Upper lobe of right lung (tissue), 1 donor: Measurements from ENCODE around the gene UROC1. TPM values are rescaled to one million over a fixed set of nuclear protein-coding genes. Genes with fewer than 3 reads are reported as not detected.

Experiments used
- ATAC-seq: fragments of 200-7000 bp; cut with Tn5 transposase; one replicate; pipeline ENCODE4 v1.9.1; 2020; ENCODE audit warnings: mild to moderate bottlenecking, moderate library complexity
- DNase-seq: peaks from one replicate; pipeline ENCODE4 v3.0.0-alpha.2; 2020
- H3K27ac ChIP-seq: fragments of 200-600 bp; one replicate; pipeline ENCODE4 v1.8.0; 2022
- H3K27me3 ChIP-seq: fragments of 200-600 bp; one replicate; pipeline ENCODE4 v1.8.0; 2022; ENCODE audit warnings: mild to moderate bottlenecking
- H3K36me3 ChIP-seq: fragments of 200-600 bp; one replicate; pipeline ENCODE4 v1.8.0; 2022
- H3K4me1 ChIP-seq: fragments of 200-600 bp; one replicate; pipeline ENCODE4 v1.8.0; 2022
- H3K4me3 ChIP-seq: fragments of 200-600 bp; one replicate; pipeline ENCODE4 v1.8.0; 2022; ENCODE audit warnings: mild to moderate bottlenecking
- H3K9me3 ChIP-seq: fragments of 200-600 bp; one replicate; pipeline ENCODE4 v1.8.0; 2022
- intact Hi-C: fragments of 100-400 bp; cut with DNase I; formaldehyde crosslinking; loops from one replicate; pipeline ENCODE4 v1.11.0; 2022
- total RNA-seq: library from RNA; stranded (reverse); fragmentation: NEBNext Ultra II Directional; extraction: Animal tissue kit (Norgen Biotek cat#: 25700); gene quantifications from one replicate; pipeline ENCODE4 v1.2.1, GENCODE V29; 2021
- TF ChIP-seq, protein P1 (sequence below): fragments of 200-600 bp; IDR thresholded peaks from one replicate; pipeline ENCODE4 v1.8.0; 2022; ENCODE audit warnings: antibody characterized with exemption
- donor health status: DM: no; HTN: yes; CAD: no; lungs with severe emphysema.

Gene UROC1
- total RNA-seq, 1 donor from 2014 or later: not detected

DNA sequence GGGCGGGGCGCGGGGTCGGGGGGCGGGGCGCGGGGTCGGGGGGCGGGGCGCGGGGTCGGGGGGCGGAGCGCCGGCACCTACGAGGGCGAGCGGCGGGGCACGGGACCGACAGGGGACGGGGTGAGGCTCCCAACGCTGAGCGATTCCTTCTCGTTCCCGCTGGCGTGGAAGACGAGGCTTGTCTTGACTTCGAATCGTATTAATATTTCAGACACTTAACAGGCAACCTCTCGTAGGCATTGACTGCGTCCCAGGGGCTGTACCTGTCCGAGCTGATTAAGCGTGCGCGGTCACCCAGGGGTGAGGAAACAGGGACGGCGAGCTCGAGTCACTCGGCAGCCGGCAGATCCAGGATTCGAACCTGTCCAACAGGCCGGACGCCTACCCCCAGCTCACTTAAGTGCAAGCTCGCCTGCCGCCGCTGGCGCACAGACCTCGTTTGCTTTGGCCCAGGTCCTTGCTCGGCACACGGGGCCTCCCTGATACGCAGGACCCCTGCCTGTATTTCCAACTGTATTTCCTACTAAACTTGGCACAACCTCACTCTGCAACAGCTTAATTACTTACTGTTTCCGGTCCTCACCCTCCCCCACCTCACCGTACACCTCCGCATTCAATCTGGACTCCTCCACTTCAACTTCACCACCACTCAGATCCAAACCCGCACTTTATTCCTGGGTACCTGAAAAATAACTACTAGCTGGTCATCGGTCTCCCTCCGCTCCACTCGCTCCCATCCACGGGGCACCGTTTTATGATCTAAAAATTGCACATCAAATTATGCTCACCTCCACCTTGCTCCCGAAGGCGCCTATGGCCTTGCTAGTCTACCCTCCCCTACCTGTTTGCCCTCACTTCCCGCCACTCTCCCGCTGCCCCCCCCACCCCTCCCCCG, 41.2 kb downstream of the UROC1 start:
- ATAC-seq (peak; percentile 67), DNase-seq (peak; percentile 89)
- H3K27me3 ChIP-seq: no peaks in the 10 kb centered on the region
- peaks cover 39% of the 10 kb centered on the region for H3K4me1 ChIP-seq
- H3K36me3 ChIP-seq: peaks cover 5% of the 10 kb centered on the region
- TF ChIP-seq, protein P1, sequence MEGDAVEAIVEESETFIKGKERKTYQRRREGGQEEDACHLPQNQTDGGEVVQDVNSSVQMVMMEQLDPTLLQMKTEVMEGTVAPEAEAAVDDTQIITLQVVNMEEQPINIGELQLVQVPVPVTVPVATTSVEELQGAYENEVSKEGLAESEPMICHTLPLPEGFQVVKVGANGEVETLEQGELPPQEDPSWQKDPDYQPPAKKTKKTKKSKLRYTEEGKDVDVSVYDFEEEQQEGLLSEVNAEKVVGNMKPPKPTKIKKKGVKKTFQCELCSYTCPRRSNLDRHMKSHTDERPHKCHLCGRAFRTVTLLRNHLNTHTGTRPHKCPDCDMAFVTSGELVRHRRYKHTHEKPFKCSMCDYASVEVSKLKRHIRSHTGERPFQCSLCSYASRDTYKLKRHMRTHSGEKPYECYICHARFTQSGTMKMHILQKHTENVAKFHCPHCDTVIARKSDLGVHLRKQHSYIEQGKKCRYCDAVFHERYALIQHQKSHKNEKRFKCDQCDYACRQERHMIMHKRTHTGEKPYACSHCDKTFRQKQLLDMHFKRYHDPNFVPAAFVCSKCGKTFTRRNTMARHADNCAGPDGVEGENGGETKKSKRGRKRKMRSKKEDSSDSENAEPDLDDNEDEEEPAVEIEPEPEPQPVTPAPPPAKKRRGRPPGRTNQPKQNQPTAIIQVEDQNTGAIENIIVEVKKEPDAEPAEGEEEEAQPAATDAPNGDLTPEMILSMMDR: no peak
- no peaks in the 10 kb centered on the region for H3K9me3 ChIP-seq
- peak overlapping the region; percentile 64 for H3K4me3 ChIP-seq
- intact Hi-C loops: no loop called here
- H3K27ac ChIP-seq: peak overlapping the region; percentile 90

DNA sequence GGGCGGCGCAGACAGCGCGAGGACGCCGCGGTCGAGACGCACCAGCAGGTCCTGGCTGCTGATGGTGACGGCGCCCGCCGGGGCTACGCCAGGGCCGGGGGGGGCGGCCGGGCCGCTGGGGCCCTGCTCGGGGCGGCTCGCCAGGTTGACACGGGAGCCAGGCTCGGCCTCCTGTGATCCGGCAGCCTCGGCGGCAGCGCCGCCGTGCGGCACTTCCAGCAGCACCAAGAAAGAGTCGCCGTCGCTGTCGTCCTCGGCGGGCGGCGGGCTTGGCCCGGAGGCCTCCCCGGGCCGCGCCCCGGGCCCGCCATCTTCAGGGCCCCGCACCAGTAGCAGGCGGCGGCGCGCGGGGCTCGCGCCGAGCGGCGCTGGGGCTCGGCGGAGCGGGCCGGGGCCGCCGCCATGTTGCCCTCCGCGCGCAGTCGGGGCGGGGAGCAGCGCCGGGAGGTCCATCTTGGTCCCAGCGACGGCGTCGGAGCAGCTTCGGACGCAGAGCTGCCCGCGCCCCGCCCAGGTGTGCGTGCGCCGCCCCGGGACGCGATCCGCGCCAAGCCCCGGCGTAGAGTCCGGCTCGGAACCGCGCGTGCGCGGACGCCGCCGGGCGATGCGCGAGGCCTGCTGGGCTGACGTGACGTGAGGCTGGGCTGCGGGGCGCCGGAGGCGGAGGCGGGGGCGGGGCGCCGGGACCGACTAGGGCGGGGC, 42.0 kb downstream of the UROC1 start, which contains the start of gene ZXDC:
Gene ZXDC, minus strand, starts transcription at position 479 of the 702 bp plus-strand sequence. Its CDS starts 26 bp downstream, at position 453.
- TF ChIP-seq, protein P1: peak; percentile 33
- DNase-seq (peak; percentile 98), ATAC-seq (peak; percentile 89)
- Histone ChIP-seq H3K4me3 (peak within 1 kb of the TSS; percentile 77), H3K27me3 (no peaks in the 10 kb centered on the region), H3K9me3 (no peaks in the 10 kb centered on the region), H3K4me1 (peaks cover 43% of the 10 kb centered on the region), H3K36me3 (peaks cover 13% of the 10 kb centered on the region), H3K27ac (peak within 1 kb of the TSS; percentile 90)
- intact Hi-C loops: no loop called here

DNA sequence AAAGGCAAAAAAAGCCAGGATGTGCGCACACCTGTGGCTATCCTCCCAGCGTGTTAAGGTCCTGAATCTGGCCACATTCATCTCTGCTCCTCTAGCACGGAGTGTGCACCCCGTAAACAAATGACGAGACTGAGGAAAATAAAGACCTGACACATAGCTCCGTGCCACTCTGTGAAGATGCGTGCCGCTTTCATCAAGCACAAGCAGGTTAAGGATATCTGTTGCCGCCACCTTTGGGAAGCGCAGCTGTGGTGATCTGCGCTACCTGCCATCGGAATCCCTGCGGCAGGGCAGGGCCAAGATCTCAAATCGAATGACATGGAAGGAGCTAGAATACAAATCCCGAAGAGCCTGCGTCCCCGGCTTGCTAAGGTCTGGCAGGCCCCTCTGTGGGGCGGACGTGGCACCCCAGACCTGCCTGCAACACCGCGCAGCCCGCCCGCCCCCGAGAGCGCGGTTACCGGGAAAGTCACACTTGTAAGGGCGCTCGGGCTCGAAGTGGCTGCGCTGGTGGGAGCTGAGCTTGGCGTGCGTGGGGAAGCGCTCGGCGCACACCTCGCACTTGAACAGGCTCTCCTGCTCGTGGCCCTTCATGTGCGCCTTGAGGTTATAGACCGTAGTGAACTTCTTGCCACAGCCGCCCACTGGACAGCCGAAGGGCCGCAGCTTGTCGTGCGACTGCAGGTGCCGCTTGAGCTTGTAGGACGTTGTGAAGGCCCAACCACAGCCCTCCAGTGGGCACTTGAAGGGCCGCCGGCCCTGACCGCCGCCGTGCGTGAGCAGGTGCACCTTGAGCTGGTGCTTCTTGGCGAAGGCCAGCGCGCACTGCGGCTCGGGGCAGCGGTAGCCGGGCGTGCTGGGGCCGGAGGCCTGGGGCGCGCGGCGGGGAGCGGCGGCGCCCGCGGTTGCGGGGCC, 42.8 kb downstream of the UROC1 start:
- TF ChIP-seq, protein P1: no peak
- intact Hi-C loops: no loop called here
- peaks cover 21% of the 10 kb centered on the region for H3K36me3 ChIP-seq
- peaks cover 43% of the 10 kb centered on the region for H3K4me1 ChIP-seq
- no peaks in the 10 kb centered on the region for H3K27me3 ChIP-seq
- peak overlapping the region; percentile 86 for H3K27ac ChIP-seq
- H3K9me3 ChIP-seq: no peaks in the 10 kb centered on the region
- DNase-seq (peak; percentile 86), ATAC-seq (peak; percentile 4)
- peak overlapping the region; percentile 77 for H3K4me3 ChIP-seq

DNA sequence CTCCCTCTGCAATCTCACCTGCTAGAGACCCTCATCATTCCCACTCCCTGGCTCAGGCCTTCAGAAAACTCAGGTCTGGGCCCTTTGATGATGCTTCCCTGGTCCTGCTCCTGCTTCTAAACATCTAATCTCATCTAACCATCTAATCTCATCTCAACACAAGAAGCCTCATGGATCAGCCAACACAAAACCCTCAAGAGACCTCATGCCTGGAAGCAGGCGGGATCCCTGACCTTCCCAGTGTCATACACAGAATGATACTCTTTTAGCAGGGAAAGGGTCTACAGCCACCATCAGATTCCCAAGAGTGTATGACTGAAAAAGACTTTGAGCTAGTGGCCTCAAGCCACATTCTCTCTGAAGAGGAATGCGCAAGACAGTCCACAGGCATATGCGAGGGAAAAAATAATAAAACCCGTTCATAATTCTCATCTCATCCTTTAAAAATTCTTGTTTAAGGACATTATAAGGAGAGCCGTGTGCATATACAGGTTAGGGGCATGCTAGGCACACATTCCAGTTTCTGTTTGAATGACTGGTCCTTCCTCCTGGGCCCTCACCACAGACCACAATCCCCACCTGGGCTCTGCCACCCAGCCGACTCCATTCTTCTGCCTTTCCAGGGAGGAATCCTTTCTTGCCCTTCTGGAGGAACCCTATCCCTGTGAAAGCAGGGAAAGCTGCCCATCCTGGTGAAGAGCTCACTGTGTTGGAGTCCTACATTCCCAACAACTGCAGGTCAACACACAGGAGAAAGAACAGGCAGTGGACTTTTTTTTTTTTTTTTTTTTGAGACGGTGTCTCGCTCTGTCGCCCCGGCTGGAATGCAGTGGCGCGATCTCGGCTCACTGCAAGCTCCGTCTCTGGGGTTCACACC, 44.0 kb downstream of the UROC1 start:
- TF ChIP-seq, protein P1: no peak
- H3K27me3 ChIP-seq: no peaks in the 10 kb centered on the region
- no peak for ATAC-seq
- peak overlapping the region; percentile 25 for H3K27ac ChIP-seq
- H3K9me3 ChIP-seq: no peaks in the 10 kb centered on the region
- H3K36me3 ChIP-seq: peaks cover 34% of the 10 kb centered on the region
- DNase-seq: peak; percentile 21
- peaks cover 50% of the 10 kb centered on the region for H3K4me1 ChIP-seq
- intact Hi-C loops: no loop called here
- H3K4me3 ChIP-seq: peak overlapping the region; percentile 77
